OCI-LY1 (cell line): ENCODE data around the gene CIAO1.

Source experiments
- H2AFZ ChIP-seq: fragments of 200-600 bp; sonication (generic), shearing (Covaris generic); 2 replicates; pipeline ENCODE4 v1.6.0; 2014; ENCODE audit warnings: antibody characterized with exemption, mild to moderate bottlenecking, low read length
- H3F3A ChIP-seq: fragments of 200-600 bp; sonication (generic), shearing (Covaris generic); 2 replicates; pipeline ENCODE4 v1.6.0; 2014; ENCODE audit warnings: mild to moderate bottlenecking, antibody characterized with exemption, low read length, moderate library complexity; ENCODE audit not compliant: insufficient read depth
- H3K27ac ChIP-seq: fragments of 200-600 bp; sonication (generic); 2 replicates; pipeline ENCODE4 v1.5.1; 2014; ENCODE audit warnings: low read length, mixed run types, mild to moderate bottlenecking, low read depth; ENCODE audit not compliant: poor library complexity, severe bottlenecking
- H3K27me3 ChIP-seq: fragments of 200-600 bp; sonication (generic); 2 replicates; pipeline ENCODE4 v1.6.0; 2014; ENCODE audit warnings: antibody characterized with exemption, mild to moderate bottlenecking, low read length, moderate library complexity; ENCODE audit not compliant: insufficient read depth
- H3K36me3 ChIP-seq: fragments of 200-600 bp; sonication (generic); 2 replicates; pipeline ENCODE4 v1.6.1; 2014; ENCODE audit warnings: mild to moderate bottlenecking, antibody characterized with exemption, low read length, moderate library complexity, mixed read lengths; ENCODE audit not compliant: insufficient read depth
- H3K4me1 ChIP-seq: fragments of 200-600 bp; sonication (generic); 2 replicates; pipeline ENCODE4 v1.5.1; 2014; ENCODE audit warnings: mild to moderate bottlenecking, low read length, moderate library complexity; ENCODE audit not compliant: insufficient read depth, severe bottlenecking
- H3K4me2 ChIP-seq: fragments of 200-600 bp; sonication (generic), shearing (Covaris generic); 2 replicates; pipeline ENCODE4 v1.6.1; 2014; ENCODE audit warnings: low read length
- H3K4me3 ChIP-seq: fragments of 200-600 bp; sonication (generic); 2 replicates; pipeline ENCODE4 v1.5.1; 2014; ENCODE audit warnings: low read length, low read depth, mild to moderate bottlenecking, mixed read lengths; ENCODE audit not compliant: poor library complexity, severe bottlenecking
- H3K79me2 ChIP-seq: fragments of 200-600 bp; shearing (Covaris generic); 2 replicates; pipeline ENCODE4 v1.6.1; 2016; ENCODE audit warnings: mixed run types, low read length, mixed read lengths; ENCODE audit not compliant: insufficient read depth
- H3K9ac ChIP-seq: fragments of 200-600 bp; sonication (generic), shearing (Covaris generic); 2 replicates; pipeline ENCODE4 v1.6.1; 2014; ENCODE audit warnings: mild to moderate bottlenecking, low read length, mixed read lengths
- H3K9me2 ChIP-seq: fragments of 200-600 bp; sonication (generic), shearing (Covaris generic); 2 replicates; pipeline ENCODE4 v1.6.1; 2014; ENCODE audit warnings: low read depth, mild to moderate bottlenecking, low read length, mixed read lengths
- H3K9me3 ChIP-seq: fragments of 200-600 bp; shearing (Covaris generic); 2 replicates; pipeline ENCODE4 v1.6.1; 2014; ENCODE audit warnings: low read length, mixed read lengths
- H4K20me1 ChIP-seq: fragments of 200-600 bp; sonication (generic), shearing (Covaris generic); 2 replicates; pipeline ENCODE4 v1.6.0; 2016; ENCODE audit warnings: mild to moderate bottlenecking, low read length; ENCODE audit not compliant: insufficient read depth
- EZH2 ChIP-seq: fragments of 200-600 bp; sonication (generic), shearing (Covaris generic); IDR thresholded peaks from 2 replicates; pipeline ENCODE4 v1.8.0; 2017; ENCODE audit warnings: borderline replicate concordance, mixed run types, mild to moderate bottlenecking, antibody characterized with exemption, low read length, moderate library complexity, mixed read lengths
- TF ChIP-seq, protein P1 (sequence below): fragments of 200-600 bp; sonication (generic), shearing (Covaris generic); IDR thresholded peaks from 2 replicates; pipeline ENCODE4 v1.5.1; 2017; ENCODE audit warnings: mild to moderate bottlenecking, antibody characterized with exemption, low read length, moderate library complexity, mixed read lengths

The CIAO1 gene

DNA sequence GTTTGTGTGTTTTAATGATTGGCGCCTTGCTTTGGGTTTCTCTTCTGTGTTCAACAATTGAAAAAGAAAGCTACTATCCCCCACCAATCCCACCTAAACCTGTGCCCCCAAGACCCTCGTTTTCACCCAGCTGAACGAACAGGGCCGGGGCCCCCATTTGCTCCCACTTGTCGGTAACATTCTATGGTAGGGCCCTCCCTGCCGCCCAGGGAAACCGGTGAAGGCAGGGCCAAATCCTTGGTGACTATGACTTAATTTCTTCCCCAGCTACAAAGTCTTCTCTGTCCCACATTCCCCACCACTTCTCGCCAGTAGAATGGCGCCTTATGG lies 39.9 kb downstream of the CIAO1 start:
- no peak for TF ChIP-seq EZH2
- TF ChIP-seq, protein P1, sequence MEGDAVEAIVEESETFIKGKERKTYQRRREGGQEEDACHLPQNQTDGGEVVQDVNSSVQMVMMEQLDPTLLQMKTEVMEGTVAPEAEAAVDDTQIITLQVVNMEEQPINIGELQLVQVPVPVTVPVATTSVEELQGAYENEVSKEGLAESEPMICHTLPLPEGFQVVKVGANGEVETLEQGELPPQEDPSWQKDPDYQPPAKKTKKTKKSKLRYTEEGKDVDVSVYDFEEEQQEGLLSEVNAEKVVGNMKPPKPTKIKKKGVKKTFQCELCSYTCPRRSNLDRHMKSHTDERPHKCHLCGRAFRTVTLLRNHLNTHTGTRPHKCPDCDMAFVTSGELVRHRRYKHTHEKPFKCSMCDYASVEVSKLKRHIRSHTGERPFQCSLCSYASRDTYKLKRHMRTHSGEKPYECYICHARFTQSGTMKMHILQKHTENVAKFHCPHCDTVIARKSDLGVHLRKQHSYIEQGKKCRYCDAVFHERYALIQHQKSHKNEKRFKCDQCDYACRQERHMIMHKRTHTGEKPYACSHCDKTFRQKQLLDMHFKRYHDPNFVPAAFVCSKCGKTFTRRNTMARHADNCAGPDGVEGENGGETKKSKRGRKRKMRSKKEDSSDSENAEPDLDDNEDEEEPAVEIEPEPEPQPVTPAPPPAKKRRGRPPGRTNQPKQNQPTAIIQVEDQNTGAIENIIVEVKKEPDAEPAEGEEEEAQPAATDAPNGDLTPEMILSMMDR: no peak
- Histone ChIP-seq H3F3A (no peaks in the 10 kb centered on the region), H3K4me3 (peak overlapping the region; percentile 94), H3K9ac (peak overlapping the region; percentile 99), H3K27me3 (no peaks in the 10 kb centered on the region), H3K9me2 (no peaks in the 10 kb centered on the region), H3K36me3 (peaks cover 36% of the 10 kb centered on the region), H3K9me3 (no peaks in the 10 kb centered on the region), H3K4me1 (peaks cover 26% of the 10 kb centered on the region), H3K4me2 (peak overlapping the region; percentile 96), H3K27ac (peak overlapping the region; percentile 78), H4K20me1 (no peaks in the 10 kb centered on the region), H3K79me2 (peaks cover 13% of the 10 kb centered on the region), H2AFZ (no peak overlapping the region)

DNA sequence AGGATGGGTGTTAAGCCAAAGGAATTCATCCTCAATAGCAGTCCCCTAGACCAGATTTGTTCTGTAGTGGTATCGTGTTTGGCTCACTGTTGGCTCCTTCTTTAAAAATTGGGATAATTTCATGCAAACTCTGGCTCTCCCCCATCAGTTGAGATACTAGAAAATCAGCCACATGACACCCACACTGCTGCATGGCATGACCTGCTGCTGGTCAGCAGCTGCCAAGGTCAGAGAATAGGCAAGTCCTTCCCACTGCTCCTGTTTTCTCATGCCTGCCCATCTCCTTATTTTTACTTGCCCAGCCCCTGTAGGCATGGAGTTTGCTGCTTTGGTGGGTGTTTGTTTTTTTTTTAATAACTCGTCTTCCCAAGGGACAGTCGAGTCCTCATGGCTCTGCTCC lies 40.3 kb downstream of the CIAO1 start:
- Histone ChIP-seq H3F3A (no peaks in the 10 kb centered on the region), H3K4me2 (peak overlapping the region; percentile 96), H3K27ac (peak overlapping the region; percentile 78), H3K27me3 (no peaks in the 10 kb centered on the region), H3K9me3 (no peaks in the 10 kb centered on the region), H3K4me3 (peak overlapping the region; percentile 94), H3K4me1 (peaks cover 26% of the 10 kb centered on the region), H3K9ac (peak overlapping the region; percentile 99), H4K20me1 (no peaks in the 10 kb centered on the region), H3K9me2 (no peaks in the 10 kb centered on the region), H2AFZ (no peak overlapping the region), H3K79me2 (peaks cover 13% of the 10 kb centered on the region), H3K36me3 (peaks cover 32% of the 10 kb centered on the region)
- no peak for TF ChIP-seq EZH2
- TF ChIP-seq, protein P1: no peak

DNA sequence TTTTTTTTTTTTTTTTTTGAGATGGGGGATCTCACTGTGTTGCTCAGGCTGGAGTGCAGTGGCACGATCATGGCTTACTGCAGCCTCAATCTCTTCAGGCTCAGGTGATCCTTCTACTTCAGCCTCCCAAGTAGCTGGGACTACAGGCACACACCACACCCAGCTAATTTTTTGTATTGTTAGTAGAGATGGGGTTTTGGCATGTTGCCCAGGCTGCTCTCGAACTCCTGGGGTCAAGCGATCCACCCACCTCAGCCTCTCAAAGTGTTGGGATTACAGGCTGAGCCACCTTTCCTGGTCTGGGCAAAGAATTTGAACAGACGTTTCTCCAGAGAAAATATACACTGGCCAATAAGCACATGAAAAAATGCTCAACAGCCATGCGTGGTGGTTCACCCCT lies 42.2 kb downstream of the CIAO1 start:
- Histone ChIP-seq H3K27ac (no peak overlapping the region), H3K79me2 (peaks cover 13% of the 10 kb centered on the region), H3K4me2 (no peak overlapping the region), H3K4me1 (peaks cover 26% of the 10 kb centered on the region), H4K20me1 (no peaks in the 10 kb centered on the region), H3K4me3 (no peak overlapping the region), H3K9me3 (no peaks in the 10 kb centered on the region), H3K27me3 (no peaks in the 10 kb centered on the region), H3F3A (no peaks in the 10 kb centered on the region), H3K9me2 (no peaks in the 10 kb centered on the region), H3K36me3 (peaks cover 13% of the 10 kb centered on the region; the same call in 1 of the 2 replicates), H3K9ac (no peak overlapping the region), H2AFZ (no peak overlapping the region)
- TF ChIP-seq, protein P1: no peak
- no peak for TF ChIP-seq EZH2
